GM23338 (cell line): ENCODE measurements around the gene DPP3. TPM values are rescaled to one million over a fixed set of nuclear protein-coding genes. Genes with fewer than 3 reads are reported as not detected.

ENCODE experiments used
- ATAC-seq: fragments of 200-7000 bp; cut with Tn5 transposase; 3 replicates; pipeline ENCODE4 v1.9.1; 2020
- DNase-seq: peaks from one replicate; pipeline ENCODE4 v3.0.0-alpha.2; 2015; ENCODE audit warnings: low spot score
- H2AFZ ChIP-seq: fragments of 200-600 bp; sonication (generic); 2 replicates; pipeline ENCODE4 v1.8.0; 2016; ENCODE audit warnings: antibody characterized with exemption, mild to moderate bottlenecking, moderate library complexity
- H3F3A ChIP-seq: fragments of 200-600 bp; sonication (generic); replicated peaks from 2 replicates; pipeline ENCODE4 v1.8.0; 2017; ENCODE audit warnings: antibody characterized with exemption, mixed run types, low read depth
- H3K27ac ChIP-seq: fragments of 200-600 bp; sonication (generic); 2 replicates; pipeline ENCODE4 v1.6.1; 2016; ENCODE audit warnings: low read depth
- H3K27me3 ChIP-seq: fragments of 200-600 bp; sonication (generic); 2 replicates; pipeline ENCODE4 v1.8.0; 2016; ENCODE audit warnings: mild to moderate bottlenecking, mixed run types, moderate library complexity; ENCODE audit not compliant: insufficient read depth
- H3K36me3 ChIP-seq: fragments of 200-600 bp; sonication (generic); 2 replicates; pipeline ENCODE4 v1.8.0; 2016; ENCODE audit warnings: mild to moderate bottlenecking; ENCODE audit not compliant: insufficient read depth
- H3K4me1 ChIP-seq: fragments of 200-600 bp; sonication (generic); 2 replicates; pipeline ENCODE4 v1.8.0; 2016; ENCODE audit warnings: mild to moderate bottlenecking, moderate library complexity; ENCODE audit not compliant: insufficient read depth
- H3K4me2 ChIP-seq: fragments of 200-600 bp; sonication (generic); 2 replicates; pipeline ENCODE4 v1.7.1; 2017; ENCODE audit warnings: mixed run types
- H3K4me3 ChIP-seq: fragments of 200-600 bp; sonication (generic); 2 replicates; pipeline ENCODE4 v1.6.1; 2016; ENCODE audit warnings: mixed run types
- H3K79me2 ChIP-seq: fragments of 200-600 bp; sonication (generic); replicated peaks from 2 replicates; pipeline ENCODE4 v1.8.0; 2017; ENCODE audit warnings: mild to moderate bottlenecking; ENCODE audit not compliant: insufficient read depth
- H3K9me2 ChIP-seq: fragments of 200-600 bp; sonication (generic); 2 replicates; pipeline ENCODE4 v1.8.0; 2017; ENCODE audit not compliant: insufficient read depth
- H4K20me1 ChIP-seq: fragments of 200-600 bp; sonication (generic); replicated peaks from 2 replicates; pipeline ENCODE4 v1.8.0; 2017; ENCODE audit warnings: mild to moderate bottlenecking; ENCODE audit not compliant: insufficient read depth
- H3K27ac Mint-ChIP-seq: 2 replicates; pipeline ENCODE4 v1.8.0; 2020; ENCODE audit warnings: inconsistent platforms, mild to moderate bottlenecking, moderate library complexity, mixed read lengths
- H3K27me3 Mint-ChIP-seq: 3 replicates; pipeline ENCODE4 v1.8.0; 2022; ENCODE audit warnings: low read depth, mild to moderate bottlenecking, moderate library complexity, mixed read lengths, inconsistent platforms; ENCODE audit not compliant: insufficient read depth, poor library complexity
- H3K36me3 Mint-ChIP-seq: 3 replicates; pipeline ENCODE4 v1.8.0; 2021; ENCODE audit warnings: low read depth, mild to moderate bottlenecking, inconsistent platforms, moderate library complexity, mixed read lengths
- H3K4me1 Mint-ChIP-seq: 3 replicates; pipeline ENCODE4 v1.8.0; 2020; ENCODE audit warnings: mild to moderate bottlenecking, inconsistent platforms, mixed read lengths
- H3K4me3 Mint-ChIP-seq: 3 replicates; pipeline ENCODE4 v1.8.0; 2021; ENCODE audit warnings: moderate library complexity, mild to moderate bottlenecking, inconsistent platforms, mixed read lengths
- H3K9me3 Mint-ChIP-seq: 3 replicates; pipeline ENCODE4 v1.8.0; 2020; ENCODE audit warnings: moderate library complexity, mild to moderate bottlenecking, inconsistent platforms, mixed read lengths
- CREB1 ChIP-seq: fragments of 250-450 bp; sonication (Bioruptor Pico); IDR thresholded peaks from 2 replicates; pipeline ENCODE4 v1.5.0; 2020; ENCODE audit warnings: low read depth, mild to moderate bottlenecking, moderate library complexity
- CTCF ChIP-seq, 2 experiments: fragments of 200-600 bp in 1 of 2; sonication (generic) in 1 of 2; conservative IDR thresholded peaks; 2 replicates each; pipeline versions ENCODE4 v1.5.1 to v1.6.1; 2016 to 2017; ENCODE audit warnings: antibody characterized with exemption in 2 of 2, low read depth in 2 of 2, mild to moderate bottlenecking in 2 of 2, moderate library complexity in 1 of 2
- EZH2phosphoT487 ChIP-seq: fragments of 200-600 bp; sonication (generic); IDR thresholded peaks from one replicate; pipeline ENCODE4 v1.8.1; 2018; ENCODE audit warnings: antibody characterized with exemption; ENCODE audit not compliant: unreplicated experiment
- JUNB ChIP-seq: IDR thresholded peaks from one replicate; pipeline ENCODE4 v1.6.1; 2016; ENCODE audit warnings: antibody characterized with exemption; ENCODE audit not compliant: unreplicated experiment
- NANOG ChIP-seq: IDR thresholded peaks from 2 replicates; pipeline ENCODE4 v1.6.1; 2016; ENCODE audit warnings: antibody characterized with exemption, borderline replicate concordance
- STAT1 ChIP-seq: IDR thresholded peaks from one replicate; pipeline ENCODE4 v1.6.1; 2016; ENCODE audit warnings: antibody characterized with exemption; ENCODE audit not compliant: unreplicated experiment
- ZNF114 ChIP-seq: fragments of 250-450 bp; sonication (Bioruptor Pico); IDR thresholded peaks from 2 replicates; pipeline ENCODE4 v1.5.0; 2020; ENCODE audit warnings: mild to moderate bottlenecking, moderate library complexity
- ZNF462 ChIP-seq: fragments of 250-450 bp; sonication (Bioruptor Pico); IDR thresholded peaks from 2 replicates; pipeline ENCODE4 v1.5.0; 2020; ENCODE audit warnings: mild to moderate bottlenecking, moderate library complexity
- polyA plus RNA-seq: library from polyadenylated mRNA; unstranded; fragments of >200 nt; fragmentation: Nextera tagmentation; extraction: Ambion mirVana; gene quantifications from 2 replicates; pipeline ENCODE4 v1.2.1, GENCODE V29; 2016
- total RNA-seq: library from RNA; depleted of rRNA; stranded (reverse); fragments of >200 nt; shearing (Covaris generic); gene quantifications from 2 replicates; pipeline ENCODE4 v1.2.3, GENCODE V29; 2014
- TF ChIP-seq, protein P1 (sequence below): IDR thresholded peaks from one replicate; pipeline ENCODE4 v1.6.1; 2018; ENCODE audit warnings: antibody characterized with exemption; ENCODE audit not compliant: unreplicated experiment
- TF ChIP-seq, protein P2 (sequence below): IDR thresholded peaks from 2 replicates; pipeline ENCODE4 v1.6.1; 2016; ENCODE audit warnings: antibody characterized with exemption

The DPP3 gene
- total and polyA plus RNA-seq, 2 experiments from 2014 or later, result 22.7 to 85.9 TPM

DNA sequence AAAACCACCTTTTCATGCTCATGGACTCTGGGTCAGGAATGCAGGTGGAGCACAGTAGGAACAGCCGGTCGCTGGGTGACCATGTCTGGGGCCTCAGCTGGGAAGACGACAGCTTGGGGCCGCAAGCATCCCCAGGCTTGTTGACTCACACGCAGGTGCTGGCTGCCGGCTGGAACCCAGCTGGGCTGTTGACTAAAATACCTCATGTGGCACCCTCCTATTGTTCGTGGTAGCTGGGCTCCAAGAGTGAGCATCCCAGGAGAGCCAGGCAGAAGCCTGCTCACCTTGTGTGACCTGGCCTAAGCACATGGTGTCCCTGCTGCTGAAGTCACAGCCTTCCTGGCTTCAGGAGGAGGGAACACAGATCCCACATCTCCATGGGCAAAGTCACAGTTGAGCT is 9.4 kb downstream of the DPP3 start:
- Histone ChIP-seq H3K9me2 (no peaks in the 10 kb centered on the region), H3K4me2 (no peak overlapping the region), H3K27ac (no peak overlapping the region), H3K4me3 (no peak overlapping the region), H3K79me2 (no peaks in the 10 kb centered on the region), H3K27me3 (no peaks in the 10 kb centered on the region), H3K4me1 (peaks cover 5% of the 10 kb centered on the region), H4K20me1 (no peaks in the 10 kb centered on the region), H3F3A (0 out of 2 replicates have a peak, but pooled peaks cover 6% of the 10 kb centered on the region), H3K36me3 (no peaks in the 10 kb centered on the region), H2AFZ (no peak overlapping the region)
- Mint-ChIP-seq H3K27me3 (peaks cover 12% of the 10 kb centered on the region), H3K36me3 (peaks cover 35% of the 10 kb centered on the region), H3K27ac (no peak overlapping the region), H3K4me1 (peaks cover 6% of the 10 kb centered on the region), H3K9me3 (no peaks in the 10 kb centered on the region), H3K4me3 (no peak overlapping the region)
- ATAC-seq (no peak), DNase-seq (no peak)
- no peak for TF ChIP-seq ZNF462
- no peak for TF ChIP-seq STAT1
- no peak for TF ChIP-seq CREB1 (CRISPR knock-in tag)
- no peak for TF ChIP-seq JUNB
- TF ChIP-seq, protein P1, sequence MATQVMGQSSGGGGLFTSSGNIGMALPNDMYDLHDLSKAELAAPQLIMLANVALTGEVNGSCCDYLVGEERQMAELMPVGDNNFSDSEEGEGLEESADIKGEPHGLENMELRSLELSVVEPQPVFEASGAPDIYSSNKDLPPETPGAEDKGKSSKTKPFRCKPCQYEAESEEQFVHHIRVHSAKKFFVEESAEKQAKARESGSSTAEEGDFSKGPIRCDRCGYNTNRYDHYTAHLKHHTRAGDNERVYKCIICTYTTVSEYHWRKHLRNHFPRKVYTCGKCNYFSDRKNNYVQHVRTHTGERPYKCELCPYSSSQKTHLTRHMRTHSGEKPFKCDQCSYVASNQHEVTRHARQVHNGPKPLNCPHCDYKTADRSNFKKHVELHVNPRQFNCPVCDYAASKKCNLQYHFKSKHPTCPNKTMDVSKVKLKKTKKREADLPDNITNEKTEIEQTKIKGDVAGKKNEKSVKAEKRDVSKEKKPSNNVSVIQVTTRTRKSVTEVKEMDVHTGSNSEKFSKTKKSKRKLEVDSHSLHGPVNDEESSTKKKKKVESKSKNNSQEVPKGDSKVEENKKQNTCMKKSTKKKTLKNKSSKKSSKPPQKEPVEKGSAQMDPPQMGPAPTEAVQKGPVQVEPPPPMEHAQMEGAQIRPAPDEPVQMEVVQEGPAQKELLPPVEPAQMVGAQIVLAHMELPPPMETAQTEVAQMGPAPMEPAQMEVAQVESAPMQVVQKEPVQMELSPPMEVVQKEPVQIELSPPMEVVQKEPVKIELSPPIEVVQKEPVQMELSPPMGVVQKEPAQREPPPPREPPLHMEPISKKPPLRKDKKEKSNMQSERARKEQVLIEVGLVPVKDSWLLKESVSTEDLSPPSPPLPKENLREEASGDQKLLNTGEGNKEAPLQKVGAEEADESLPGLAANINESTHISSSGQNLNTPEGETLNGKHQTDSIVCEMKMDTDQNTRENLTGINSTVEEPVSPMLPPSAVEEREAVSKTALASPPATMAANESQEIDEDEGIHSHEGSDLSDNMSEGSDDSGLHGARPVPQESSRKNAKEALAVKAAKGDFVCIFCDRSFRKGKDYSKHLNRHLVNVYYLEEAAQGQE, result no peak
- no peak for TF ChIP-seq ZNF114 (CRISPR knock-in tag)
- no peak for TF ChIP-seq NANOG
- no peak for TF ChIP-seq CTCF (conservative IDR thresholded peaks at IDR 0.05; ENCODE audit: low read depth in 2 of 2)
- TF ChIP-seq, protein P2, sequence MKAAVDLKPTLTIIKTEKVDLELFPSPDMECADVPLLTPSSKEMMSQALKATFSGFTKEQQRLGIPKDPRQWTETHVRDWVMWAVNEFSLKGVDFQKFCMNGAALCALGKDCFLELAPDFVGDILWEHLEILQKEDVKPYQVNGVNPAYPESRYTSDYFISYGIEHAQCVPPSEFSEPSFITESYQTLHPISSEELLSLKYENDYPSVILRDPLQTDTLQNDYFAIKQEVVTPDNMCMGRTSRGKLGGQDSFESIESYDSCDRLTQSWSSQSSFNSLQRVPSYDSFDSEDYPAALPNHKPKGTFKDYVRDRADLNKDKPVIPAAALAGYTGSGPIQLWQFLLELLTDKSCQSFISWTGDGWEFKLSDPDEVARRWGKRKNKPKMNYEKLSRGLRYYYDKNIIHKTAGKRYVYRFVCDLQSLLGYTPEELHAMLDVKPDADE, result no peak
- no peak for TF ChIP-seq EZH2phosphoT487
